GM12874 (cell line): ENCODE data around the gene CDKAL1.

ENCODE experiments used
- TF ChIP-seq, protein P1 (sequence below): IDR thresholded peaks from 2 replicates; pipeline ENCODE4 v1.5.1; 2011; ENCODE audit warnings: low read depth, mild to moderate bottlenecking, control low read depth, low read length, moderate library complexity; ENCODE audit not compliant: insufficient read depth

Gene CDKAL1

DNA sequence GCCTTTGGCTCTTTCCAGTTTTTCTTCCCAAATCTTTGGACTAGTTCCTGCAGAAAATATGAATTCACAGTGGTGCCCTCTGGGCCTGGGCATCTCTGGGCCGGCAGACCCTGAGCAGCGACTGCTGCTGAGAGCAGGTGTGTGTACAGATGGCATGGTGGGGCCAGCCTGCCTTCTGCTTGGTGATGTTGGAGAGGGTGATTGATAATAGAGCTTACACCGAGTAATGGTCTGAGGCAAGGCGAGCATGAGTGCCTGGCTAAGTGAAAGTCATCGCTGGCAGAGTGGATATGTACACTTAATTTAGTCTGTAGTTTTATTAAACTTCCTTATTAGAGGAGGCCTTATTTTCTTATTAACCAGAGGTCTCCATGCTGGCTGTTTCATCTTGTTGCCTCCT, 156.9 kb downstream of the CDKAL1 start:
- TF ChIP-seq, protein P1, sequence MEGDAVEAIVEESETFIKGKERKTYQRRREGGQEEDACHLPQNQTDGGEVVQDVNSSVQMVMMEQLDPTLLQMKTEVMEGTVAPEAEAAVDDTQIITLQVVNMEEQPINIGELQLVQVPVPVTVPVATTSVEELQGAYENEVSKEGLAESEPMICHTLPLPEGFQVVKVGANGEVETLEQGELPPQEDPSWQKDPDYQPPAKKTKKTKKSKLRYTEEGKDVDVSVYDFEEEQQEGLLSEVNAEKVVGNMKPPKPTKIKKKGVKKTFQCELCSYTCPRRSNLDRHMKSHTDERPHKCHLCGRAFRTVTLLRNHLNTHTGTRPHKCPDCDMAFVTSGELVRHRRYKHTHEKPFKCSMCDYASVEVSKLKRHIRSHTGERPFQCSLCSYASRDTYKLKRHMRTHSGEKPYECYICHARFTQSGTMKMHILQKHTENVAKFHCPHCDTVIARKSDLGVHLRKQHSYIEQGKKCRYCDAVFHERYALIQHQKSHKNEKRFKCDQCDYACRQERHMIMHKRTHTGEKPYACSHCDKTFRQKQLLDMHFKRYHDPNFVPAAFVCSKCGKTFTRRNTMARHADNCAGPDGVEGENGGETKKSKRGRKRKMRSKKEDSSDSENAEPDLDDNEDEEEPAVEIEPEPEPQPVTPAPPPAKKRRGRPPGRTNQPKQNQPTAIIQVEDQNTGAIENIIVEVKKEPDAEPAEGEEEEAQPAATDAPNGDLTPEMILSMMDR = no peak

GRCh38 chr6:20692023-20692422, 157.8 kb downstream of the CDKAL1 start:
- TF ChIP-seq, protein P1 = no peak

- TF ChIP-seq, protein P1 = no peak
These were observed 159.3 kb downstream of the CDKAL1 start for GRCh38 chr6:20693466-20694063.

DNA sequence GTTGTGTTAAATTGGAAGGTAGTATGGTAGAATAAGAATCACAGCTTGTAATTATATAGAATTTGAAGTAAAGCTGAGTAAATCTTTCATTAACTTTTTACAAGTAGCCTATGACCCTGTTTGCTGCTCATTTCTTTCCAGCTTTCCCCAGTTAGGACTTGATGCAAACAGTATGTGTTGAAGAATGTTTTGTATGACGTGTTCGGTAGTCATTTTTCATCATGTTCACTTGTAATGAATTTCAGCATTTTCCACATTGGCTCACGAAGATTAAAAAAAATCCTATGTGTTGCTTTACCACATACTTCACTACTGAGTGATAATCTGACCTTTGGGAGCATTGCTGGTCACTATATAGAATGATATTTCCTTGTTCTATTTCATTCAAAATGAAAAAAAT, 162.4 kb downstream of the CDKAL1 start:
- TF ChIP-seq, protein P1 = no peak

DNA sequence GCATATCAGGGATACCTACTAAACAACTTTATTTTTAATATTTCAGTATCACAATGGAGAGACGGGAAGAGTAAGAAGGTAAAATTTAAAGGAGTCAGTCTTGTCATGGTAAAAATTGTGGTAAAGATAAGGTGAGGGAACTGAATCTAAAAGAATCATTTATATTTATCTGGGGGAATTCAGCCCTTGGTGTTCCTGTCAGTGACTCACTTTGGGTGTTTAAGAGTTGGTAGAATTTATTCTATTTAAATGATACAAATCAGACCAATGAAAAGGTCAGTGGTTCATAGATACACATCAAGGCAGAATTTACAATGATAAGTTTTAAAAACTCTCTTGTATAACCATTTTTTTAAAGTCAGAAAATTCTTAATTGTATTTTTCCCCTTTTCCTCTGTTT, 164.4 kb downstream of the CDKAL1 start:
- TF ChIP-seq, protein P1 = no peak

- TF ChIP-seq, protein P1 = no peak
These were observed 165.1 kb downstream of the CDKAL1 start for GRCh38 chr6:20699402-20699801.

- TF ChIP-seq, protein P1 = no peak
These were observed 166.1 kb downstream of the CDKAL1 start for GRCh38 chr6:20700375-20700774.
